Spleen (tissue), 7 donors: Measurements from ENCODE around the gene LYZL2.

Experiments used
- POLR2A ChIP-seq, 3 donors: fragments of 450-650 bp; IDR thresholded peaks; one replicate each; pipeline ENCODE4 v1.5.1; 2017; ENCODE audit warnings: antibody characterized with exemption in 3 of 3, mild to moderate bottlenecking in 1 of 3
- TF ChIP-seq, protein P1 (sequence below), 11 experiments: fragments of 200-600 bp in 7 of 11; fragments of 450-650 bp in 4 of 11; sonication (generic) in 4 of 11; IDR thresholded peaks in 8 of 11; conservative IDR thresholded peaks in 3 of 11; 1 replicate in 7 of 11; 2 replicates in 4 of 11; pipeline versions ENCODE4 v1.4.0 to v1.8.0; 2016 to 2021; ENCODE audit warnings: antibody characterized with exemption in 11 of 11, inconsistent platforms in 4 of 11, mild to moderate bottlenecking in 1 of 11
- donor health status: DM: no; HTN: no; CAD: no; lungs with moderate emphysema.
- donor health status: DM: no; HTN: no; CAD: no.
- donor health status: DM: no; HTN: no; CAD: no.

DNA sequence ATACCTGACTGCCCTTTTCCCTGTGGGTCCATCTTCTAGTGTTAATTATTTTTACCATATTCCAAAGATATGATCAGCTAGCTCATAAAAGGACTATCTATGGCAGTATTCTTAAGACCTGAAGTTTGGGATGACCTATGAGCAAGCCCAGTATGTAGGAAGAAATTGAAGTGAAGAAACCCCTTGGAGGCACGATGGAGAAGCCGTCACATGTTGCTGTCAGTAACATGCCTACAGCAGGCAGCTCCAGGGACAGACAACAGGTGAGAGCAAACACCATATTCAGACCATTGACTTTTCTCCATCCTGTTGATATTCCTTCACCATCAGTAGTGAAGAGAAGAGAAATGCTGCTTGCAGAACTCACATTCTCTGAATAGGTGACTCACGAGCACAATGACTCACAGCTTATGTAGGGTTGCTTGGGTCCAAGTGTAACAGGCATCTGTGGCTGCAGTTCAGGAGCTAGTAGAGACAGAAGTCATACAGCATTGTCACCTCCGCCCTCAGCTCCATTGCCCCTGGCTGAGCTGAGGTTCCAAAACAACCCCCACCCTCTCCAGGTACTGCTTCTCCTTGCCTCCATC lies 8.4 kb upstream of the LYZL2 start:
- no peak for TF ChIP-seq POLR2A (IDR thresholded peaks at IDR 0.05)
- TF ChIP-seq, protein P1, sequence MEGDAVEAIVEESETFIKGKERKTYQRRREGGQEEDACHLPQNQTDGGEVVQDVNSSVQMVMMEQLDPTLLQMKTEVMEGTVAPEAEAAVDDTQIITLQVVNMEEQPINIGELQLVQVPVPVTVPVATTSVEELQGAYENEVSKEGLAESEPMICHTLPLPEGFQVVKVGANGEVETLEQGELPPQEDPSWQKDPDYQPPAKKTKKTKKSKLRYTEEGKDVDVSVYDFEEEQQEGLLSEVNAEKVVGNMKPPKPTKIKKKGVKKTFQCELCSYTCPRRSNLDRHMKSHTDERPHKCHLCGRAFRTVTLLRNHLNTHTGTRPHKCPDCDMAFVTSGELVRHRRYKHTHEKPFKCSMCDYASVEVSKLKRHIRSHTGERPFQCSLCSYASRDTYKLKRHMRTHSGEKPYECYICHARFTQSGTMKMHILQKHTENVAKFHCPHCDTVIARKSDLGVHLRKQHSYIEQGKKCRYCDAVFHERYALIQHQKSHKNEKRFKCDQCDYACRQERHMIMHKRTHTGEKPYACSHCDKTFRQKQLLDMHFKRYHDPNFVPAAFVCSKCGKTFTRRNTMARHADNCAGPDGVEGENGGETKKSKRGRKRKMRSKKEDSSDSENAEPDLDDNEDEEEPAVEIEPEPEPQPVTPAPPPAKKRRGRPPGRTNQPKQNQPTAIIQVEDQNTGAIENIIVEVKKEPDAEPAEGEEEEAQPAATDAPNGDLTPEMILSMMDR (IDR thresholded peaks at IDR 0.05 in 8 of 11, conservative IDR thresholded peaks at IDR 0.05 in 3 of 11) = no peak
